ENCODE results near the gene WARS2.

The WARS2 gene

GRCh38 chr1:119081700-119082099 is 58.8 kb downstream of the WARS2 start:
- no peak for DNase-seq

GRCh38 chr1:119081267-119081666 is 59.2 kb downstream of the WARS2 start:
- no peak for DNase-seq

- no peak for DNase-seq
These were observed 59.9 kb downstream of the WARS2 start for GRCh38 chr1:119080586-119080985.

DNA sequence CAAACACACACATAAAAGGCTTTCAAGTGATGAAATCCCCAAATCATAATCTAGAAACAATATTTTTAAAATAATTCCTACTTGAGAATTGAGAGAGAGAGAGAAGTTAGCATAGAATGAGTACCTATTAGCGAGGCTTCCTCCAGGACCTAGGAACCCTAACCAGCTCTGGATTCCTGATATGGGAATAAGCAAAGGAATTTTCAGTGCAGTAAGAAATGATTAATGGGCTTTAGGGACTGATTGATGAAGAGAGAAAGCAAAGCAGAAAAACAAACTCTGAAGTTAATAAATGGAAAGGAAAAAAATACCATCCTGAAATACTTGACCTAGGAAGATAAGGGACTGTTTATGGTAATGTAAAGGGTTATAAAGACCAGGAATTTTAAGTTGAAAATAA is 60.6 kb downstream of the WARS2 start:
- no peak for DNase-seq

GRCh38 chr1:119075614-119076013 is 64.8 kb downstream of the WARS2 start:
- no peak for DNase-seq

DNA sequence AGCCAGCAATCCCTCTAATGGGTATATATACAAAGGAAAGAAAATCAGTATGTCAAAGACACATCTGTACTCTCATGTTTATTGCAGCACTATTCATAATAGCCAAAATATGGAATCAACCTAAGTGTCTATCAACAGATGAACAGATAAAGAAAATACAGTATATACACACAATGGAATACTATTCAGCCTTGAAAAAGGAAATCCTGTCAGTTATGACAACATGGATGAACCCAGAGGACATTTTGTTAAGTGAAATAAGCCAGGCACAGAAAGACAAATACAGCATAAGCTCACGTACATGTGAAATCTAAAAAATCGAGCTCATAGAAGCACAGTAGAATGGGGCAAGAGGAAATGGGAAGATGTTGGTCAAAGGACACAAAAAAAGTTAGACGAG is 69.1 kb downstream of the WARS2 start:
- DNase-seq = no peak

DNA sequence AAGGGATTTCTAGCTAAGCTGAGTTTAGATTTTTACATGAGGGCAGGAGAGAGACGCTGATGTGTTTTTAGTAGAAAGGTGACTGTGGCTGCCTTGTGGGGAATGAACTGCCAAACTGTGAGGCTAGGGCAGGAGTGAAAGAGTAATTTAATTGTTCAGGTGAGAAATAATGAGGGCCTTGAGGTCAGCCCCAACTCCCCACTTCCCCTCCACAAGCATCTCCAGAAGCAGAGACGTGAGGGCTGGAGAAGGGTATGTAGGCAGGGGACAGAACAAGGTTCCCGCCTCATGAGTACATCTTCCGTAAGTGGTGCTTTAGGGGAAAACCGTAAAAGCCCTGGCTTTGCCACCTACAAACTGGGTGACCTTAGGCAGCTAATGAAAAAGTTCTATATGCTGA is 70.8 kb downstream of the WARS2 start:
- no peak for DNase-seq

- no peak for DNase-seq
These were observed 72.0 kb downstream of the WARS2 start for GRCh38 chr1:119068427-119068826.

DNA sequence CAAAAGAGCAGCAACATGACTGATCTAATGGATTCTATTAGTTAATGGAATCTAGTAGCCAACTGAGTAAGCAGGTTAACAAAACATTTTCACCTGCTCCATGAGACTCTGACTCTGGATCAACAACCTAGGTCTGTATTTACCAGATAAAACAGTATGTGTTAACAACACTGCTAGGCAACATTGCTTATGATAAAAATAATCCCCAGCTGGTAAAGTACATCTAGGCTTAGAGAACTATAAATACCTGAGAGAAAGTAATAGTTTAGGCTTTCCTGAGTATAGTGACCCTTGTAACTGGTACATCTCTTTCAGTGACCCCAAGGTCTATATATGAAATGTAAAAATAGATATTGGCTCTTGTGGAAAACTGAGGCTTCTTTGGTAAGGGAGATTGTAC is 78.8 kb downstream of the WARS2 start:
- no peak for DNase-seq

DNA sequence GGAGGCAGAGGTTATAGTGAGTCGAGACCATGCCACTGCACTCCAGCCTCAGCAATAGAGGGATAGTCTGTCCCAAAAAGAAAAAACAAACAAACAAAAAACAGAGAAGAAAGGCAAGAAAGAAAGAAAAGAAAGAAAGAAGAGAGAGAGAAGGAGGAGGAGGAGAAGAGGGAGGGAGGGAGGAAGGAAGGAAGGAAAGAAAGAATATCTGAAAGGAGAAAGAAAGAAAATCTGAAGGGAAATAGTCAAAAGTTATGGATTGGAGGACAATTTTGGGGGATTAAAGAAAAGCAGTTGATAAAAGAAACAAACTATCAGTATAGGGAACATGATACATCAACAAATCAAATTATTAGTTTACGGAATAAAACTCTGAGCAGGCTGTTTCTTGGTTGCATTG is 84.9 kb downstream of the WARS2 start:
- DNase-seq = no peak

DNA sequence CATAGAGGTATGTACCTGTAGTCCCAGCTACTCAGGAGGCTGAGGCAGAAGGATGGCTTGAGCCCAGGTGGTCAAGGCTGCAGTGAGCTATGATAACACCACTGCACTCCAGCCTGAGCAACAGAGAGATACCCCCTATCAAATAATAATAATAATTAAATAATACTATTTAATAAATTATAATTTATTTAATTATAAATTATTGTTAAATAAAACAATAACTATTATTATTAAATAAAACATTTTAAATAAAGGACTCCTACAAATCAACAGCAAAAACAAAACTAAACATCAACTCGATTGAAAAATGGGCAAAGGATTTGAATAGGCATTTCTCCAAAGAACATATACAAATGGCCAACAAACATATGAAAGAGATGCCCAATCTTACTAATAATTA is 86.5 kb downstream of the WARS2 start:
- DNase-seq = no peak

GRCh38 chr1:119052267-119052666 is 88.2 kb downstream of the WARS2 start:
- no peak for DNase-seq

GRCh38 chr1:119048624-119049404 is 91.6 kb downstream of the WARS2 start:
- no peak for DNase-seq

DNA sequence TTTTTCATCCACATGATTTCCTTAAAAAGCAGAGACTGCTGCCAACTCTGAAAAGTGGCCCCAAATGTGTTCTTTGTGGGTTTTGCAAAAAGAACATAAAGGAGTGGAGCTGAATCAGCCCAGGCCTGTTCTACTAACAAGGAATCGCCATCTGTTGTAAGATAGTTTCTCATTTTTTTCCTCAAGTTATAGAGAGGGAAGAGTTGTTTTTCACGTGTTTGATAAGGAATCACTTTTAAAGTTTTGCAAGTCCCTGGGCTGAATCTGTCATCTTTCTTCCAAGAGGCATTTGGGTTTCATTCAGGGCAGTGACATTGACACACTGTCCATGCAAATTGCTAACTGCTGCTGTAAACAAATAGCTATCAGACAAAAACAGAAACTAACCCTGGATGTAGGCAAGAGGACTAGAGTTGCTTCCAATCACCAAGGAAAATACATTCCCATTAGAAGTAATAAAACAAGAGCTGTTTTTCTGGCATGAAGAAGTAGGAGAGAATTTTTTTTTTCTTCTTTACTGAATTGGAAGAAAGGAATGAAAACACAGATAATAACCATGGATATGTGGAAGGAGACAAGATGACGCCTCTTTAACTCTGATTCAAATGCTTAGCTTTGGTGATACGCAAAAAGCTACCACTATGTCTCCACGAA is 93.5 kb downstream of the WARS2 start:
- DNase-seq = no peak

DNA sequence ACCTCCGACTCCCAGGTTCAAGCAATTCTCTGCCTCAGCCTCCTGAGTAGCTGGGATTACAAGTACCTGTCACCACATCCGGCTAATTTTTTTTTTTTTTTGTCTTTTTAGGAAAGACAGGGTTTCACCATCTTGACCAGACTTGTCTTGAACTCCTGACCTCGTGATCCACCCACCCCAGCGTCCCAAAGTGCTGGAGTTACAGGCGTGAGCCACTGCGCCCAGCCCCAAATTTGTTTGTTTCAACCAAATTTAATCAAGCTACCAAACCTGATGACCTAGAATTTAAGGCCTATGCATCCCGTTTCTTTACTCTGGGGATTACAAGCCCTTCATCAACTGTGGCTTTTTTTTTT is 94.0 kb downstream of the WARS2 start:
- DNase-seq = no peak

- no peak for DNase-seq
These were observed 95.2 kb downstream of the WARS2 start for GRCh38 chr1:119045096-119045746.

DNA sequence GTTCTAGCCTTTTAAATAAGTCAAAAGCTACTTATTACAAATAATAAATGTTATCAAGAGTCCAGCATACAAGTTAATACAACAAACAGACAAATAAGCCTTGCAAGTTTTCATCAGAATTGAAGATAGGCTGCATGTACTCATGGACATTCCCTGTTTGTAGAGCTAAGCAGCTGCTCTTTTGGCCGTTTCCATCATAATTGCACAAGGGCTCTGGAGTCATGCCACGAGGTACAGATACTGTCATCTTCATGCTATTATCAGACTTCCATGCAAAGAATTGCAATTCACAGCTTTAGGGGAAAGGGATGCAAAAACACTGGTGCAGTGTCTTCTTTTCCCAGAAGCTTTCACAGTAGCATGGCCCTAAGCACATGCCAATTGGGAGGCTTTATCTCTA is 99.5 kb downstream of the WARS2 start:
- no peak for DNase-seq

DNA sequence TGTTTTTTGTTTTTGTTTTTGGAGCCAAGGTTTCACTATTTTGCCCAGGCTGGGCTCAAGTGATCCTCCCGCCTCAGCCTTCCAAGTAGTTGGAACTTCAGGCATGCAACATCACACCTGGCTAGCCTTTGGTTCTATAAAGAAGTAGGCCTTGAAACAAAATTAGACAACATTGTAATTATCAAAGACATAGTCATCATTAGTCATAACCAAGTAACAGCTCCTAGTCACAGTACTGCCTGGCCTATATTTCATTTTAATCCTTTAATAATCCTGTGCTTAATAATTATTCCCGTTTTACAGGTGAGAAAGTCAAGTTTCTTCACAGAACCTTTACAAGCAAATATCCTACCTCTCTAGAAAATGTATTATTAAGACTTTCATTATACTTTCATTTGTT is 100.0 kb downstream of the WARS2 start:
- DNase-seq = no peak

- DNase-seq = no peak
These were observed 102.1 kb downstream of the WARS2 start for GRCh38 chr1:119038363-119038762.

GRCh38 chr1:119034359-119034758 is 106.1 kb downstream of the WARS2 start:
- no peak for DNase-seq

DNA sequence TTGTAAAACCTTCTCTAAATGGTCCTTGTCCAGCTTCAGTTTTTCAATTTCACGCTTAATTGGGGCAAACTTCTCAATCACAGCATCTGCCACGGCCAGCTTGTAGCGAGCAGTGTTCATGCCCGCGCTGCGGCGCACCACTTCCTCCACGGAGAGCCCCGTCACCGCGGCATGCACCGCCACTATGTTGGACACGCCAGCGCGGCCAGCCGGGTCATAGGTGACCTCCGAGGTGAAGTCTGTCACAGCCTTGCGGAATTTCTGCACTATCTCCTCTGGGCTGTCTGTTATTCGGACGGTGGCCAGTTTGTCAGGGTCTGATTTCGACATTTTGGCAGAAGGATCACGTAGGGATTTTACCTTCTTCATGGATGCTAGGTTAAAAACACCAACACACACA is 107.5 kb downstream of the WARS2 start:
- DNase-seq = no peak

DNA sequence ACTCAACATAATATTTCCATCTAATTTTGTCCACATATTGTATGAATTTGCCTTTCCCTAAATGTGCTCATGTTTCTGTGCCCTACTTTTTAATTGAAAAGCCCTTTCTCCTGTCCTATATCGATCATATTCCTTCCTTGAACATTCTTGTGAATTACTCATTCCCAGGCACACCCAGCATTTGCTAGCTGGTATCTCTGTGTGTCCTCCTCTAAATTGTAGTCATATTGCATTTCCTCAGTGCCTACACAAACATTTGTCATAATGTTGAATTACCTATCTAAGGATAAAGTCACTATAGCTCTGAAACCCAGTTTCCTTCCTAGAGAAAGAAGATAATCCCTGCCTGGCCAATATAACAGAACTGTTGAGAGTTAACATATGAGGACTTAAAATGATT is 112.7 kb downstream of the WARS2 start:
- DNase-seq = no peak

- no peak for DNase-seq
These were observed 113.5 kb downstream of the WARS2 start for GRCh38 chr1:119026956-119027355.

DNA sequence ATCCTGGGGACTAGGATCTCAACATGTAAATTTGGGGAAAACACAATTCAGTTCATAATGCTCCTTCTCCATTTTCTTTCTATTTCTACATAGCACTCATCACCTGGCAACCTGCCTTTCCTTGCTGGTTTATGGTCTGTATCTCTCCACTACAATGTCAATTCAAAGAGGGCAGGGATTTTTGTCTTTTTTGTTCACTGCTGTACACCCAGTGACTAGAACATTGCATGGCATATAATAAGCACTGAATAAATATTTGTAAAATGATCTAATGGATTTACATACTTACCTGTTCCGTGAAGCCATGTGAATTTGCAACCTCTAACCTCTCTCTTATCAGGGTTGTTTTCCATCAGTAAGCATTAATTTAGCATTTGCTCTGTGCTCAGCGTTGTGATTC is 124.9 kb downstream of the WARS2 start:
- no peak for DNase-seq
